ENCODE data around the gene LPCAT3. TPM values are rescaled to one million over a fixed set of nuclear protein-coding genes. Genes with fewer than 3 reads are reported as not detected.

Gene LPCAT3
- total and polyA plus RNA-seq, 2 of the 13 experiments (the other 11 are each of a cell fraction or from before 2014, with no cell fraction given): 44.5 to 64.3 TPM

GRCh38 chr12:6964605-6965025 is 53.7 kb downstream of the LPCAT3 start (continued):
- TF ChIP-seq ZNF564 (CRISPR knock-in tag; IDR thresholded peaks at IDR 0.05) (no peak), HMG20B (CRISPR knock-in tag; conservative IDR thresholded peaks at IDR 0.05) (no peak), ZNF777 (CRISPR knock-in tag; IDR thresholded peaks at IDR 0.05) (no peak), ZNF34 (CRISPR knock-in tag; IDR thresholded peaks at IDR 0.05; ENCODE audit: borderline replicate concordance) (no peak), ZNF33A (CRISPR knock-in tag; IDR thresholded peaks at IDR 0.05; ENCODE audit: borderline replicate concordance) (no peak), ZNF142 (CRISPR knock-in tag; IDR thresholded peaks at IDR 0.05) (no peak), ARNT (IDR thresholded peaks at IDR 0.05) (no peak), ZFP91 (CRISPR knock-in tag; IDR thresholded peaks at IDR 0.05; ENCODE audit: borderline replicate concordance) (peak; percentile 2; the same call in 1 of the 2 replicates), ZNF121 (CRISPR knock-in tag; IDR thresholded peaks at IDR 0.05) (no peak), POLR2A (IDR thresholded peaks at IDR 0.05; ENCODE audit: insufficient read depth in 1 of 2, low read depth in 2 of 2, low read length in 2 of 2) (peak in 1 of 2 experiments; percentile 46; a peak in 1 of 4 replicates), RFX1 (IDR thresholded peaks at IDR 0.05) (no peak), STAG1 (CRISPR knock-in tag; IDR thresholded peaks at IDR 0.05) (no peak), U2AF2 (IDR thresholded peaks at IDR 0.05; ENCODE audit: low read depth, low read length) (no peak), XBP1 (CRISPR knock-in tag; IDR thresholded peaks at IDR 0.05) (no peak), ZNF354B (CRISPR knock-in tag; IDR thresholded peaks at IDR 0.05) (no peak)

All from HepG2 (cell line).